ES-I3 (cell line): ENCODE results near the gene BIN2.

ENCODE experiments used
- H3K36me3 ChIP-seq: 2 replicates; pipeline ENCODE4 v1.6.1; 2013; ENCODE audit warnings: mild to moderate bottlenecking, low read length, control low read depth, moderate library complexity; ENCODE audit not compliant: insufficient read depth
- H3K4me1 ChIP-seq: 2 replicates; pipeline ENCODE4 v1.6.1; 2013; ENCODE audit warnings: mild to moderate bottlenecking, control low read depth, low read length; ENCODE audit not compliant: insufficient read depth
- H3K9ac ChIP-seq: 2 replicates; pipeline ENCODE4 v1.6.1; 2013; ENCODE audit warnings: low read depth, mild to moderate bottlenecking, low read length, moderate library complexity
- H3K9me3 ChIP-seq: 2 replicates; pipeline ENCODE4 v1.6.1; 2013; ENCODE audit warnings: mild to moderate bottlenecking, low read length, moderate library complexity; ENCODE audit not compliant: control insufficient read depth, insufficient read depth

Gene BIN2

GRCh38 chr12:51323966-51324895 is at the start of gene BIN2:
TSS of gene BIN2 (minus strand) at chr12:51324174. CDS start at chr12:51324102, 72 bp downstream.
- Histone ChIP-seq H3K9me3 (no peaks in the 10 kb centered on the region), H3K36me3 (no peaks in the 10 kb centered on the region), H3K9ac (no peak within 1 kb of the TSS), H3K4me1 (peaks cover 17% of the 10 kb centered on the region)

- peaks cover 13% of the 10 kb centered on the region for H3K4me1 ChIP-seq
- H3K9me3 ChIP-seq, result no peaks in the 10 kb centered on the region
- H3K36me3 ChIP-seq, result no peaks in the 10 kb centered on the region; the same call in 1 of the 2 replicates
- no peak overlapping the region for H3K9ac ChIP-seq
These were observed 49.2 kb upstream of the BIN2 start for GRCh38 chr12:51373187-51373586.

GRCh38 chr12:51372021-51372420 is 48.0 kb upstream of the BIN2 start:
- peaks cover 13% of the 10 kb centered on the region for H3K4me1 ChIP-seq
- no peaks in the 10 kb centered on the region; the same call in 1 of the 2 replicates for H3K36me3 ChIP-seq
- H3K9me3 ChIP-seq, result no peaks in the 10 kb centered on the region
- no peak overlapping the region for H3K9ac ChIP-seq

- no peaks in the 10 kb centered on the region; the same call in 1 of the 2 replicates for H3K36me3 ChIP-seq
- peaks cover 13% of the 10 kb centered on the region for H3K4me1 ChIP-seq
- H3K9ac ChIP-seq, result no peak overlapping the region
- no peaks in the 10 kb centered on the region for H3K9me3 ChIP-seq
These were observed 47.5 kb upstream of the BIN2 start for GRCh38 chr12:51371295-51371953.

- no peaks in the 10 kb centered on the region for H3K9me3 ChIP-seq
- H3K9ac ChIP-seq, result no peak overlapping the region
- H3K36me3 ChIP-seq, result no peaks in the 10 kb centered on the region; the same call in 1 of the 2 replicates
- H3K4me1 ChIP-seq, result peaks cover 13% of the 10 kb centered on the region
These were observed 46.7 kb upstream of the BIN2 start for GRCh38 chr12:51370667-51371066.

GRCh38 chr12:51369581-51369980 is 45.6 kb upstream of the BIN2 start:
- Histone ChIP-seq H3K9me3 (no peaks in the 10 kb centered on the region), H3K36me3 (no peaks in the 10 kb centered on the region; the same call in 1 of the 2 replicates), H3K9ac (no peak overlapping the region), H3K4me1 (peaks cover 13% of the 10 kb centered on the region)

- Histone ChIP-seq H3K36me3 (no peaks in the 10 kb centered on the region; the same call in 1 of the 2 replicates), H3K9ac (no peak overlapping the region), H3K9me3 (no peaks in the 10 kb centered on the region), H3K4me1 (peaks cover 13% of the 10 kb centered on the region)
These were observed 44.9 kb upstream of the BIN2 start for GRCh38 chr12:51368640-51369517.

GRCh38 chr12:51365276-51365675 is 41.3 kb upstream of the BIN2 start:
- Histone ChIP-seq H3K36me3 (no peaks in the 10 kb centered on the region; the same call in 1 of the 2 replicates), H3K9me3 (no peaks in the 10 kb centered on the region), H3K9ac (no peak overlapping the region), H3K4me1 (no peaks in the 10 kb centered on the region)

- H3K36me3 ChIP-seq, result no peaks in the 10 kb centered on the region; the same call in none of the 2 replicates
- H3K9ac ChIP-seq, result no peak overlapping the region
- no peaks in the 10 kb centered on the region for H3K9me3 ChIP-seq
- H3K4me1 ChIP-seq, result no peaks in the 10 kb centered on the region
These were observed 40.0 kb upstream of the BIN2 start for GRCh38 chr12:51364001-51364400.

- Histone ChIP-seq H3K4me1 (no peaks in the 10 kb centered on the region), H3K9ac (no peak overlapping the region), H3K9me3 (no peaks in the 10 kb centered on the region), H3K36me3 (no peaks in the 10 kb centered on the region; the same call in none of the 2 replicates)
These were observed 38.9 kb upstream of the BIN2 start for GRCh38 chr12:51362747-51363342.

- Histone ChIP-seq H3K36me3 (peaks cover 1% of the 10 kb centered on the region), H3K9me3 (no peaks in the 10 kb centered on the region), H3K9ac (no peak overlapping the region), H3K4me1 (no peaks in the 10 kb centered on the region)
These were observed 38.3 kb upstream of the BIN2 start for GRCh38 chr12:51362307-51362706.

- H3K36me3 ChIP-seq, result peaks cover 4% of the 10 kb centered on the region
These were observed 37.4 kb upstream of the BIN2 start for GRCh38 chr12:51361161-51362016.

GRCh38 chr12:51360315-51360714 is 36.3 kb upstream of the BIN2 start:
- peaks cover 4% of the 10 kb centered on the region for H3K36me3 ChIP-seq
- no peaks in the 10 kb centered on the region for H3K9me3 ChIP-seq
- no peak overlapping the region for H3K9ac ChIP-seq
- no peaks in the 10 kb centered on the region for H3K4me1 ChIP-seq

More at GRCh38 chr12:51361161-51362016, 37.4 kb upstream of the BIN2 start:
- no peak overlapping the region for H3K9ac ChIP-seq
- H3K9me3 ChIP-seq, result no peaks in the 10 kb centered on the region
- no peaks in the 10 kb centered on the region for H3K4me1 ChIP-seq
